Stomach (tissue), 4 donors: ENCODE results near the gene LILRB3.
"Not testable (repeated sequence)": the region's sequence is repeated elsewhere in the genome, so short reads cannot be mapped to it uniquely, and the experiment has no call there.

Experiments used
- EP300 ChIP-seq: sonication (generic); formaldehyde crosslinking; IDR thresholded peaks from one replicate; pipeline ENCODE4 v1.6.1; 2017; ENCODE audit warnings: antibody characterized with exemption
- POLR2AphosphoS5 ChIP-seq, 3 donors: sonication (generic); formaldehyde crosslinking; IDR thresholded peaks; one replicate each; pipeline ENCODE4 v1.6.1; 2016; ENCODE audit warnings: antibody characterized with exemption in 3 of 3
- TF ChIP-seq, protein P1 (sequence below), 7 experiments: fragments of 450-650 bp in 4 of 7; fragments of 200-600 bp in 3 of 7; sonication (generic) in 3 of 7; IDR thresholded peaks; one replicate each; pipeline ENCODE4 v1.5.1; 2016 to 2019; ENCODE audit warnings: antibody characterized with exemption in 7 of 7, control low read depth in 2 of 7, mild to moderate bottlenecking in 1 of 7

DNA sequence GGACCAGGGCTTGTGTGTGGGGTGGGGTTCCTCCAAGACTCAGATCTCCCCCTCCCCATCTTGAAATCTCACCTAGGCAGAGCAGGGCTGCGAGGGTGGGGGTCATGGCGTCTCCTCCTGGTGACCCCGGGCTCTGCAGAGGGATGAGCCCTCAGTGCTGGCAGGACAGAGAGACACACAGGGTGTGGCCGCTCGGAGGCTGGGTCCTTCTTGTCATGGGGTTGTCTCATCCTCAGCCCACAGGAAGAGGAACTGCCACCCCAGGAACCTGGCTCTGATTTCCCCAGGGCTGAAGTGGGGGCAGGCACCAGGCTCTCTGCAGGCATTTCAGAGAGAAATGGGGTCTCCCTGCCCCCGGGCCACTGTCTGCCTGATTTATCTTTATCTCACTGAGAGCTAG is 19.8 kb upstream of the LILRB3 start, which contains the start of gene LILRA6:
- TF ChIP-seq, protein P1, sequence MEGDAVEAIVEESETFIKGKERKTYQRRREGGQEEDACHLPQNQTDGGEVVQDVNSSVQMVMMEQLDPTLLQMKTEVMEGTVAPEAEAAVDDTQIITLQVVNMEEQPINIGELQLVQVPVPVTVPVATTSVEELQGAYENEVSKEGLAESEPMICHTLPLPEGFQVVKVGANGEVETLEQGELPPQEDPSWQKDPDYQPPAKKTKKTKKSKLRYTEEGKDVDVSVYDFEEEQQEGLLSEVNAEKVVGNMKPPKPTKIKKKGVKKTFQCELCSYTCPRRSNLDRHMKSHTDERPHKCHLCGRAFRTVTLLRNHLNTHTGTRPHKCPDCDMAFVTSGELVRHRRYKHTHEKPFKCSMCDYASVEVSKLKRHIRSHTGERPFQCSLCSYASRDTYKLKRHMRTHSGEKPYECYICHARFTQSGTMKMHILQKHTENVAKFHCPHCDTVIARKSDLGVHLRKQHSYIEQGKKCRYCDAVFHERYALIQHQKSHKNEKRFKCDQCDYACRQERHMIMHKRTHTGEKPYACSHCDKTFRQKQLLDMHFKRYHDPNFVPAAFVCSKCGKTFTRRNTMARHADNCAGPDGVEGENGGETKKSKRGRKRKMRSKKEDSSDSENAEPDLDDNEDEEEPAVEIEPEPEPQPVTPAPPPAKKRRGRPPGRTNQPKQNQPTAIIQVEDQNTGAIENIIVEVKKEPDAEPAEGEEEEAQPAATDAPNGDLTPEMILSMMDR (IDR thresholded peaks at IDR 0.05), result not testable (repeated sequence)
- not testable (repeated sequence) for TF ChIP-seq POLR2AphosphoS5 (IDR thresholded peaks at IDR 0.05); EP300
